ENCODE results near the gene ARHGAP9. TPM values are rescaled to one million over a fixed set of nuclear protein-coding genes. Genes with fewer than 3 reads are reported as not detected.

Gene ARHGAP9
- total and polyA plus RNA-seq, 2 of the 8 experiments (the other 6 are each of a cell fraction or from before 2014, with no cell fraction given) = 3.2 to 6.0 TPM

GRCh38 chr12:57449375-57449774, 30.3 kb downstream of the ARHGAP9 start (continued):
- TF ChIP-seq ATF2 (IDR thresholded peaks at IDR 0.05; ENCODE audit: low read length) (no peak), SIN3A (conservative IDR thresholded peaks at IDR 0.05 in 1 of 2, IDR thresholded peaks at IDR 0.05 in 1 of 2; ENCODE audit: low read depth in 1 of 2, low read length in 2 of 2) (no peak), SP4 (IDR thresholded peaks at IDR 0.05; ENCODE audit: low read length) (no peak), TAF7 (optimal IDR thresholded peaks at IDR 0.05; ENCODE audit: borderline replicate concordance, low read depth, low read length) (no peak), CBX5 (IDR thresholded peaks at IDR 0.05; ENCODE audit: low read depth, low read length) (no peak)

All from H1 (cell line).